ENCODE data around the gene FAAP20. TPM values are rescaled to one million over a fixed set of nuclear protein-coding genes. Genes with fewer than 3 reads are reported as not detected.

The FAAP20 gene
- total RNA-seq, 3 donors from 2014 or later (not counting 1 experiment from before 2014, with no cell fraction given), result 40.3 to 53.0 (median 43.3) TPM

GRCh38 chr1:2224170-2224584, 29.6 kb upstream of the FAAP20 start:
- Histone ChIP-seq H3K27me3 (ENCODE audit: control insufficient read depth, insufficient read depth, low read length) (no peaks in the 10 kb centered on the region), H3K4me1 (ENCODE audit: control insufficient read depth, insufficient read depth, low read length) (peaks cover 13% of the 10 kb centered on the region), H3K36me3 (ENCODE audit: control insufficient read depth, insufficient read depth, low read length) (no peaks in the 10 kb centered on the region), H3K9me3 (ENCODE audit: control insufficient read depth, insufficient read depth, low read length) (no peaks in the 10 kb centered on the region), H3K4me3 (ENCODE audit: low read length) (no peak overlapping the region), H3K27ac (ENCODE audit: low read length) (no peak overlapping the region)
- no peak for DNase-seq
- Mint-ChIP-seq H3K9me3 (no peaks in the 10 kb centered on the region), H3K27me3 (ENCODE audit: low read depth in 2 of 2) (peaks cover 0 to 5% of the 10 kb centered on the region in 2 donors), H3K4me1 (peaks cover 0 to 14% of the 10 kb centered on the region in 2 donors), H3K27ac (no peak overlapping the region), H3K4me3 (no peak overlapping the region), H3K36me3 (no peaks in the 10 kb centered on the region)
- no peak for ATAC-seq
- TF ChIP-seq, protein P1, sequence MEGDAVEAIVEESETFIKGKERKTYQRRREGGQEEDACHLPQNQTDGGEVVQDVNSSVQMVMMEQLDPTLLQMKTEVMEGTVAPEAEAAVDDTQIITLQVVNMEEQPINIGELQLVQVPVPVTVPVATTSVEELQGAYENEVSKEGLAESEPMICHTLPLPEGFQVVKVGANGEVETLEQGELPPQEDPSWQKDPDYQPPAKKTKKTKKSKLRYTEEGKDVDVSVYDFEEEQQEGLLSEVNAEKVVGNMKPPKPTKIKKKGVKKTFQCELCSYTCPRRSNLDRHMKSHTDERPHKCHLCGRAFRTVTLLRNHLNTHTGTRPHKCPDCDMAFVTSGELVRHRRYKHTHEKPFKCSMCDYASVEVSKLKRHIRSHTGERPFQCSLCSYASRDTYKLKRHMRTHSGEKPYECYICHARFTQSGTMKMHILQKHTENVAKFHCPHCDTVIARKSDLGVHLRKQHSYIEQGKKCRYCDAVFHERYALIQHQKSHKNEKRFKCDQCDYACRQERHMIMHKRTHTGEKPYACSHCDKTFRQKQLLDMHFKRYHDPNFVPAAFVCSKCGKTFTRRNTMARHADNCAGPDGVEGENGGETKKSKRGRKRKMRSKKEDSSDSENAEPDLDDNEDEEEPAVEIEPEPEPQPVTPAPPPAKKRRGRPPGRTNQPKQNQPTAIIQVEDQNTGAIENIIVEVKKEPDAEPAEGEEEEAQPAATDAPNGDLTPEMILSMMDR (IDR thresholded peaks at IDR 0.05), result no peak
- intact Hi-C loops (cut with micrococcal nuclease), result no loop called here
- 85% methylated on average over 7 of the region's 7 CpGs for WGBS (ENCODE audit: insufficient coverage)

GRCh38 chr1:2221271-2221670, 26.7 kb upstream of the FAAP20 start:
- no peak overlapping the region for H3K4me3 ChIP-seq (ENCODE audit: low read length)
- H3K4me3 Mint-ChIP-seq, result no peak overlapping the region

GRCh38 chr1:2216767-2217058, 22.1 kb upstream of the FAAP20 start:
- intact Hi-C loops (cut with micrococcal nuclease), result no loop called here
- Histone ChIP-seq H3K4me1 (ENCODE audit: control insufficient read depth, insufficient read depth, low read length) (peaks cover 16% of the 10 kb centered on the region), H3K27me3 (ENCODE audit: control insufficient read depth, insufficient read depth, low read length) (peaks cover 5% of the 10 kb centered on the region), H3K9me3 (ENCODE audit: control insufficient read depth, insufficient read depth, low read length) (no peaks in the 10 kb centered on the region), H3K36me3 (ENCODE audit: control insufficient read depth, insufficient read depth, low read length) (no peaks in the 10 kb centered on the region), H3K4me3 (ENCODE audit: low read length) (no peak overlapping the region), H3K27ac (ENCODE audit: low read length) (no peak overlapping the region)
- no peak for ATAC-seq
- TF ChIP-seq, protein P1 (IDR thresholded peaks at IDR 0.05), result no peak
- Mint-ChIP-seq H3K27me3 (ENCODE audit: low read depth in 2 of 2) (peaks cover 0 to 12% of the 10 kb centered on the region in 2 donors), H3K36me3 (no peaks in the 10 kb centered on the region), H3K27ac (no peak overlapping the region), H3K4me3 (no peak overlapping the region), H3K4me1 (peaks cover 0 to 4% of the 10 kb centered on the region in 2 donors), H3K9me3 (no peaks in the 10 kb centered on the region)
- 89% methylated on average over 7 of the region's 7 CpGs for WGBS (ENCODE audit: insufficient coverage)
- no peak for DNase-seq

More at GRCh38 chr1:2221271-2221670, 26.7 kb upstream of the FAAP20 start:
- Mint-ChIP-seq H3K36me3 (no peaks in the 10 kb centered on the region), H3K27me3 (ENCODE audit: low read depth in 2 of 2) (peaks cover 0 to 11% of the 10 kb centered on the region in 2 donors), H3K9me3 (no peaks in the 10 kb centered on the region), H3K27ac (no peak overlapping the region), H3K4me1 (peaks cover 0 to 11% of the 10 kb centered on the region in 2 donors)
- WGBS (ENCODE audit: insufficient coverage), result 75% methylated on average over 3 of the region's 3 CpGs
- no peak for ATAC-seq
- Histone ChIP-seq H3K27ac (ENCODE audit: low read length) (no peak overlapping the region), H3K4me1 (ENCODE audit: control insufficient read depth, insufficient read depth, low read length) (peaks cover under 1% of the 10 kb centered on the region), H3K9me3 (ENCODE audit: control insufficient read depth, insufficient read depth, low read length) (no peaks in the 10 kb centered on the region), H3K36me3 (ENCODE audit: control insufficient read depth, insufficient read depth, low read length) (no peaks in the 10 kb centered on the region), H3K27me3 (ENCODE audit: control insufficient read depth, insufficient read depth, low read length) (no peaks in the 10 kb centered on the region)
- TF ChIP-seq, protein P1 (IDR thresholded peaks at IDR 0.05), result no peak
- intact Hi-C loops (cut with micrococcal nuclease), result no loop called here
- no peak for DNase-seq
